SIG-M5 (cell line): Measurements from ENCODE around the gene CNKSR3.
"Not testable (repeated sequence)": the region's sequence is repeated elsewhere in the genome, so short reads cannot be mapped to it uniquely, and the experiment has no call there.

Experiments used
- DNase-seq: peaks from one replicate; lab custom pipeline; 2025; lab: John Stamatoyannopoulos, UW

Gene CNKSR3

DNA sequence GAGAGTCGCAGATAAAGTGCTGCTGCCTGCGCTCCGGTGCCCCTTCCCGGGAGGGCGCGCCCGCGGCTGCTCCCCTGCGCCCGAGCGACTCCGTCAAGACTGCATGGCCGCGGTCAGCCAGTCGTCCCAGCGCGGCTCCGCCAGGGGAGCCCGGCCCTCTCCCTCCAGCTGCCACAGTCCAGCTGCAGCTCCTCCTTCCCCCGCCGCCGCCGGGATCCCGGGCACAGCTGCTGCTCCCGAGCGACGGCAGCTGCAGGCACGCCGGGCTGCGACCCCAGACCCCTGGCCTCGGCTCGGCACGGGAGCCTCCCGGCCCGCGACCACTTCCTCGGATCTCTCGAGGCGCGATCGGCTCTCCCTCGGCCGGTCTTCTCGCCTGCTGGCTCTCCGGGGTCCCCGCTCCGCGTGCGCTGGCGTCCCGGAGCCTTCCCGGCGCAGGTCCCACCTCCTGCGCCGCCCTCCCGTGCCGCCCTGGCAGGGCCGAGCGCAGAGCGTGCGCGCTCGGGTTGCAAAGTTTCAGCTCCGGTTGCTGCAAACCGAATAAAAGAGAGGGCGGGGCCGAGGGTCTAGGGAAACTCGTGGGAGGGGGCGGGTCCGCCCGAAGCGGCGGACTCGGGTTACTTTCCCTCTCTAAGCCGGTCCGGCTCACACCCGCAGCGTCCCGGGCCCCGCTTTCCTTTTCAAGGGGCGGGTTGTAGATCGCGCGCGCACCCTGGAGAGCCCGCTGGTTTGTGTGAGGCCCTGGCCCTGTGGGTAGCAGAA, at the start of gene CNKSR3:
Gene CNKSR3, minus strand, starts transcription at position 542 of the 762 bp plus-strand sequence. CDS start 571 bp downstream, outside the sequence.
- DNase-seq = no peak

DNA sequence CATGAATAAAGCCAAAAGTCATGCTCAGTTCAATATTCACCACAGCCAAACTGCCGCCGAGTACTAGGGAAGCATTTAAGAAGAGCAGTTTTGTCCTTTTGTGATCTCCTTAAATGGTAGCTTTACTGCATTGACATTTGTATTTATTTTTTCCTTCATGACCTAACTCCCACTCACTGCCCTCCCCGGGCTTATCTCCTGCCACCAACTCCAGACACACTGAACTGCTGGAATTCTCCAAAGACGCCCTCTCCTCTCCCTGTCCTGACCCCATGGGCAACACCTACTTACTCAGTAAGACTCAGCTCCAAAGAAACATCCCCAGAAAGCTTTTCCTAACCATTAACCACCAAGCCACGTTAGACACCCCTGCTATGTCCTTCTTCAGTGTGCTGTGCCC, 48.5 kb upstream of the CNKSR3 start:
- DNase-seq = no peak

DNA sequence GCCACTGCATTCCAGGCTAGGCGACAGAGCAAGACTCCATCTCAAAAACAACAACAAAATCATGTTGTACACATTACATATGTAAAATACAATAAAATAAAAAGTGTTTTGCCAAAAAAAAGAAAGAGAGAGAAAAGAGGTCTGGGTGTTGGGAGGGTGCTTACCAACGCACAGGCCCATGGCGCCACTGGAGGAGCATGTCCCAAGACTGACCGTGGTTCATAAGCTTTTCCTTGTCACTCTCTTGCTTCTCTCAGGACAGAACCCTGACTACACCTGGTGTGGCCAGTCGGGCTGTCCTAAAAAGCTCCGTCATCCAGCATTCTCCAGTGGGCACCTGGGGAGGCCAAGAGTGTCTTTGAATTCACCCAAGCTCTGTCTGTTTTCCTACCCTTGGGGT, 48.0 kb upstream of the CNKSR3 start:
- DNase-seq = no peak

DNA sequence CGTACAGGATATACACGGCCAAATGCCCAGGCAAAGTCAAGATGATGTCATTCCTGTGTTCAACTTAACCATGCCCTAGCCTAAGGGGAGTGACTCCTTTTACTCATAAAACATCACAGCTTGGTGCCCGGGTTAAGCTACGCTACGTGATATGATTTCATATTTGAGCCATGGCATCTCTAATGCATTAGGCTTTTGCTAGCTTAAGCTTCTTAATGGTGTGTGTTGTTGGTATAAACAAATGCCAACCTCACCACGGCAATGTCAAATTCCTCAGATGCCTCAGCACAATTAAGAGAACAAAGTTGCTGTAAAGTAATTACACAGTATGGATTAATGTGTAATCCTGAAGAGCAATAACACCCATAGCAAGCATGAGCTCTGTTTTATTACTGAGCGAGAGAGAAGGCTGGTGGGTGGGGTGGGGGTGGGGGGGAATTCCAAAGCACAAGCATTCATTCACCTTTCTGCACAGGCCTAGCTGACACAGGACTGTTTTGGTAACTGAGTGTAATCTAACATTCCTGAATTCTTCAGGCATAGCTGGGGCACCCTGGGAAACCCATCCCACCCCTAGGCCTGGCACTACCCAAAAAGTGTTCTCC, 44.7 kb upstream of the CNKSR3 start:
- no peak for DNase-seq

DNA sequence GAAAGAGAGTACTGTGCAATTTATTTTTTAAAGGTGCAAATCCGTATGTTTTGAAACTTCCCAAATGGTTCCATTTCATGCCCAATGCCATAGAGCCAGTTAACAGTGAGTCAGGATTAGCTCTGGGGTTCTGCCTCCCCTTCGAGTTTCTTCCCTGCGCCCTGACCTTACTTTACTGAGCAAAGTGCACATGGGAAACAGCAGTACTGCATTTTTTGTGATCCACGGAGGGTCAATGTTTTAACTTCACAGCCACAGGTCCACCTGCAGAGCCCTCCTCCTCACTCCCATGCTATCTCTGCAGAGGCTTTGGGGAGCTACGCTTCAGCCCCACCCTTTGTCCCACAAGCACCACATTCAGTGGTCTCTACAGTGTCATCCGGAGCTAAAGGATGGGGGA, 44.0 kb upstream of the CNKSR3 start:
- DNase-seq = no peak

DNA sequence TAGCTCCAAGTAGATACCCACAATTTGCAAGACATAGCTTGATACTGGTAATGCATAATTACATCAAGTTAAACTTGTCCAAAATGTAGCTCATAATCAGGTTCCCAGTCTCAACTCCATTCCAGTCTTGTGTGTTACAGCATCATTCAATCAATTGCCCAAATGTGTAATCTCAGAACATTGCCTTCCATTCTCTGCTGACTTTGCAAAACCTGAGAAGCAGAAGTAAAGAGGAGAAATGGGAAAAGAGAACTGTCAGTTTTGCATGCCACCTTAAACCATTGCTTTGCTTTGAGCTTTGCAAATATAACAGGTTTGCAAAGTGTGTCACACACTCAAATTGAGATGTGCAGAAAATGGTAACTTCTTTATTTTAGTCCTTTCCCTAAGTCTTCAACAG, 40.3 kb upstream of the CNKSR3 start:
- DNase-seq = no peak

DNA sequence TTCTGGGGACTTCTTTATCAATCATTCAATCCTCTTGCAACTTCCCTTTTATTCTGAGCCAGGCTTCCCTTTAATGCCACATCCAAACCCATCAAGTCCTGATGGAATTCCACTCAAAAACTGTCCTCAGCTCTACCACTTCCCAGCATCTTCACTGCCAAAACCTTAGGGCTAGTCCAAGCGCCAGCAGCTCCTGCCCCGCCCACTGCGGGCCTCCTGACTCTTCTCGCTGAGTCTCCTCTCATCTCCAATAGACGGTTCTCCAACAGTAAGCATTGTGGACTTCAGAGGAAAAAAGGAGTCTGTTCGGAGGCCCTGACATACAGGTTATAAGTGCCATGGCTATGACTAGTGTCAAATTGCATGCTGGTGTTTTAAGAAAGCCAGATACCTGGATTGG, 38.7 kb upstream of the CNKSR3 start:
- no peak for DNase-seq

DNA sequence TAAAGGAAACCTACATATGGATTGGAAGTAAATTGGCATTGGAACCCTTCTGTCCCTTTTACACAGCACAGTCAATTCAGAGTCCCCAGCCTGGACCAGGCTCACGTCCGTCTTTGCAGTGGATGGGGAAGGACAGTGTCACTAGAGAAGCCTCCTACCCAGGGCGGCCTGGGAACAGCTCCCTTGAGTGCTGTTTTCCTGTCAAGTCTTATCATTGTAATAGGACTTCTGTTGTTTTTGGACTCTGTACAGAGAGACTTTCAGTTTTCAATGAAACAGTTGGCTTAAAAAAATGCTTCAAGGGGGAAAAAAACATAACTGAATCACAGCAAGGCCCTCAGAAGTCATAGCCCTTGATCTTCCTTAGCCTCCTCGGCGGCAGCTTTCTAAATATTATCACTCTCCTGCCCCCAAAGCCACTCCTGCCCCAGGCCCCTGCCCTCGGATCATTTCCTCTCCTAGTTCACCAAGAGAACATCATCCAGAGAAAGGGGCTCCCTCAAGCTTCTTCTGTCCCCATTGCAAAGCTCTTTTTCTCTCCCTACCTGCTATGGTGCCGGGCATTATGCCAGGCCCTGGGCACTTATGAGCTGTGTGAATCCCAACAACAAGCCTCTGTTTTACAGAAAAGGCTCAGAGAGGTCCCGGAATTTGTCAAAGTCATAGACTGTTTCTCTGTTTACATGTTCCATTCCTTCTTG, 37.8 kb upstream of the CNKSR3 start:
- no peak for DNase-seq

DNA sequence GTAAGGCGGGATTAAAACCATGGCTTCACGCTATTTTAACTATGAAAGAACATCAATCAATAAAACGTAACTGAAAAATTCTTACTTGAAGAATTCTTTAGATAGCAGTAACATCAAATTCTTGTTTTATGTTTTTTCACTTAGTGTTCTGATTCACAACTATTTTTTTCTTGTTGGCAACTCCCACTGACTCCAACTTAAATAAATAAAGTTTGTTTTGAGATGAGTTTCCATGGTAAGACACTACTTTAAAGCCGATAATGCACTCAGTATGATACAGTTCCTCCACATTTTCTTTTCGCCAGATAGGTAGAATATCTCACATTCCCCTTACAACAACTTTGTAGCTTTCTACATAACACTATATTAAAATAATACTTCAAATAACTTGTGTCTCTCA, 33.1 kb upstream of the CNKSR3 start:
- DNase-seq = no peak

DNA sequence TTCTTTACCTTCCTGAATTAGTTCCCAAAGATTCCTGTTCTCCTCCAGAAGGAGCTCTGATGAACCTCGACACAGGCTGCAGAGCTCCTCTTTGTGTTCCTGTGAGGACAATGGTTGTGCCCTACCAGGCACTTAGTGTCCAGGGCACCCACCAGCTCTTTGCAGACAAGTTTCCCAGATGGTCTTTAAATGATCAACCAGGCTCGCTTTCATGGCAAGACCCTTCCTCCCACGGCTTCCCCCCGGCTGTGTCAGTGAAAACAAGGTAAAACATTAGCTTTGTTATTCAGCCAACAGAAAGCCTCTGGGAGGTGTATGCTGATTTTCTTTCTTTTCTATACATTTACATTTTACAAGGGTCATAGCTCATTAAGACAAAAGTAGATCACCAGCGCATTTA, 32.3 kb upstream of the CNKSR3 start:
- DNase-seq = no peak

DNA sequence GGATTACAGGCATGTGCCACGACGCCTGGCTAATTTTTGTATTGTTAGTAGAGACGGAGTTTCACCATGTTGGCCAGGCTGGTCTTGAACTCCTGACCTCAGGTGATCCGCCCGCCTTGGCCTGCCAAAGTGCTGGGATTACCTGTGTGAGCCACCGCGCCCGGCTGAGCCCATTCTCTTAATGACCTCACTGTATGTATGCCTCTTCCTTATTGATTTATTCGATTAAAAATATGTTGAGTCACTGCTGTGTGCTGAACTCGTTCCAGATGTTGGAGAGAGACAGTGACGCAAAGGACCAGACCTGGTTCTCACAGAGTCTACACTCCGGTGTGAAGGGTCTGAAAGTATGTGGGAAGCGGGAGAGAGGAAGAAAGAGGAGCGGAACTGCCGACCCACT, 31.4 kb upstream of the CNKSR3 start:
- DNase-seq = not testable (repeated sequence)

DNA sequence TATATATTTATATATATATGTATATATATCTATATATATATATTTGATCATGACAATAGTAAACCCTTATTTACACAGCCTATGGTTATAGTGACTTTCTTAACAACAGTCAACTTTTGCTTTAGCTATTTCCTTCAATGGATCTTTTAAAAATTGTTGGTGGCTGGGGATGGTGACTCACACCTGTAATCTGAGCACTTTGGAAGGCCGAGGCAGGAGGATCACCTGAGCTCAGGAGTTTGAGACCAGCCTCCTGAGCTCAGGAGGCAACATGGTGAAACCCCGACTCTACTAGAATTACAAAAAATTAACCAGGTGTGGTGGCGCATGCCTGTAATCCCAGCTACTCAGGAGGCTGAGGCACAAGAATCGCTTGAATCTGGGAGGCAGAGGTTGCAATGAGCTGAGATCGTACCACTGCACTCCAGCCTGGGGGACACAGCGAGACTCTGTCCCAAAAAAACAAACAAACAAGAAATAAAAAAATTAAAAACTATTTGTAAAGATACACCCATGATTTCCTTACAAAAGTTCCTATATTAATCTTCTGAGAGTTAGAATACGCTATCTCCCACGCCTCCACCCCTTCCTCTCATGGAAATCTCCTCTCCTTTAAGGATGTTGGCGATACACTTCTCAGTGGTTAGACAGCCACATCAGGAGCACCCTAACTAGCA, 29.2 kb upstream of the CNKSR3 start:
- DNase-seq = no peak

DNA sequence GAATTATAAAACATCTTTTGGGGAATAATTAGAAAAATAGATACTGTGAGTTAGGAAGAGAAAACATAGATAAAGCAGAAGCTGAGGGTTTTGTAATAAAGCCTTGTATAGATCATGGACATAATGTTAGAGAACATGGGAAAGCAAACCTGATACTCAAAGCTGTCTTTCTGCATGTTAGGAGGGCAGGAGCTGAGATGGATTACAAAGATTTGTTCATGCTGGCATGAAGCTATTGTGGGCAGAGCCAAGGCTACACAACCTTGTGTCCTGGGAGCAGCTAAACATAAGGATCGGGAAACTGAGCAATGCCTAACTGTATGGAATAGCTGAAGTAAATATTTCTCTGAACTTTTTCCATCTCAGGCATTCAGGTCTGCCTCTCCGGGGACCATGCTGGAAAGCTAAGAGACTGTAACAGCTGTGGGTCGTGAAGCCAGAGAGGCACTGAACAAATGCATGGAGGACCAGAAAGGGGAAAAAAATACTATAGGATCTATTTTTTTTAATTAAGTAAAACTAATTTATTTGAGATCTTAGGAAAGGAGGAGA, 28.2 kb upstream of the CNKSR3 start:
- DNase-seq = no peak

DNA sequence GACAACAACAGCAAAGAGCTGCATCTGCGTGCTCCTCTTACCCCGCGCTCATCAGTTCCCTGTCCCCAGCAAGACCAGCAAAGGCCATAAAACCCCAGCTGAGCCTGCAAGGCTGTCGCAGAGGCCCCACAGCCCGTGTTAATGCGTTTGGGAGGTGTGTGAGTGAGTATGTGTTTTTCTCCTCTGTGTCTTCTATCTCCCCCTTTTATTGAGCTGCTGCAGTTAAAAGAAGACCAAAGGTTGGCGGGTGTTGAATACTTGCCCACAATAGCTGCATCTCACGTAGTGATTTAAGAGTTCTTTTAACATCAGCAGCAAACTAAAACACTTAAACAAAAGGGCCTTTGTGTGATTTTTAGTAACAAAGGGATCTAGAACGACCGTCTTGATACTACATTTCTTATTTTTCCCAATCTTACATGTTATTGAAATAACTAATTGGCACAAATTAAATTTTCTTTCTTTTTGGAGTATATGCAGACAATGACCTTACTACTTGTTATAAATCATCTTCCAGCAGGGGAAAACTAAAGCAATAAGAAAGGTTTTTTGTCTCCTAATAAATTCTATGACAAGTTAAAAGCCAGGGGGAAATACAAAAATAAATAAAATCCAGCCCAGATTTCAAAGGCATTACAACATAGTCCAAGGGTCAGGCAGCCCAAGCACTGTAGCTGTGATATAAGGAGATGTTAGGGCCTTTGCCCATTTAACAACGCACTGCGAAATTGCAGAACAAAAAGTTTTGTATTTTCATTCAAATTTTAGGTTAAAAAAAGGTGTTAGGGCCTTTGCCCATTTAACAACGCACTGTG, 27.2 kb upstream of the CNKSR3 start:
- no peak for DNase-seq

DNA sequence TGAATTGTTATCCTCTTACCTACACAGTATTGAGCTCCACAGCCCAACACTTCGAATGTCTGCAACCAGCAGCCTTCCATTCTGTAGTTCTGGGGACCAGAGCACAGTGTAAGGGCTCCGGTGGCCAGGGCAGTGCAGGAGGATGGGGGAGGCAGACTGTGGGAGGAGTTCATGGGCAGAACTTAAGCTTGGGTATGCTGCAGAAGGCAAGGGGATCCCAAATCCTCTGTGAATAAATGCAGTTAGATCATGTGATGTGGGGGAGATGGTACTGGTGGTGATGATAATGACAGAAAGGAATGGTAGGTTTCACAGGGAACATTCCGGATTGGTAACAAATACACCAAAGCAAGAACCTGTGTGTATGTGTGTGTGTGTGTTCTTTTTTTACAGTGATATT, 26.5 kb upstream of the CNKSR3 start:
- no peak for DNase-seq

DNA sequence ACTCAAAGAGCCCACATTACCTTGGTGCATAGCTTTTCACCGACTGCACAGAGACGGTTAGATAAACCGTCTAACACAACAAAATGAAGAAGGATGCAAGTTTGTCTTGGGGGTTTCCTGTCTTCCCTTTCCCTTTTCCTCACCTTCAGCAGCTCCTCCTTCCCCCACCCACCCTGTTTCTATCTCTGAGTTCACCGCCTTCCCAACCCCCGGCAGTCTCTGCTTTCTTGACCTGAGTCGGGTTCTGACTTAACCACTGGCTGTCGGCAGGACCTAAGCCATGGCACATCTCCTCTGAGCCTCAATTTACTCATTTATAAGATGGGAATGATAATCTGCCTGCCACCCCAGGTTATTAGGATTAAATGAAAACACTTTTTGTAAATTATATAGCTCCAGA, 25.8 kb upstream of the CNKSR3 start:
- no peak for DNase-seq

DNA sequence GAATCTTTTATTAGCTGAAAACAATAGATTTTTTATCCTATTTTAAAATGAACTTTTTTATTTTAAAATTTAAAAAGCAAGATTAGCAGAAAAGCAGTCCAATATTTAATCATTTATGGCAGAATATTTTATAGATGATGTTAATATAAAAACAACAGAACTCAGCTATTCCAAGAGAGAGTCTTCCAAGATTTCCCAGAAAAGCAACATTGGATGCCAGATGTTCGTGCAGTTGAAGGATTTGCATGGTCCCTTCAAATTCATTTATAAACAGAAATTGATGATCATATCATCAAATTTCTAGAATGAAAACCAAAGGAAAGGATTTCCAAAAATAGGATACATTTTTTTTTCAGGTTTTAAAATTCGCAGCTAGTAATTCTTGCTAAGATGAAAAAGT, 25.4 kb upstream of the CNKSR3 start:
- no peak for DNase-seq

DNA sequence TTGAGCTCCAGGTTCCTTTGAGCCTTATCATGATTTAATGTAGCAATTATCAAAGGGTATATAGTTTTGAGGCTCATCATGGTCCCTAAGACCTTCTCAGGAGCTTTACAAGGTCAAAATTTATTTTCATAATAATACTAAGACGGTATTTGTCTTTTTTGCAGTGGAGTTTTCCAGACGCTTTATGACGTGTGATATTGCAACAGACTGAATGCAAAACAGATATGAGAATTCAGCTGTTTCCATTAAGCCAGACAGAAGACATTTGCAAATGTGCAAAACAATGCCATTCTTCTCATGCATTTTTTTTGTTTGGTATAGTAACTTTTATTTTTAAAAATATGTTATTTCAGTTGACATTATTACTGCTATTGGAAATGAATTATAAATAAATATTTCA, 24.7 kb upstream of the CNKSR3 start:
- no peak for DNase-seq

DNA sequence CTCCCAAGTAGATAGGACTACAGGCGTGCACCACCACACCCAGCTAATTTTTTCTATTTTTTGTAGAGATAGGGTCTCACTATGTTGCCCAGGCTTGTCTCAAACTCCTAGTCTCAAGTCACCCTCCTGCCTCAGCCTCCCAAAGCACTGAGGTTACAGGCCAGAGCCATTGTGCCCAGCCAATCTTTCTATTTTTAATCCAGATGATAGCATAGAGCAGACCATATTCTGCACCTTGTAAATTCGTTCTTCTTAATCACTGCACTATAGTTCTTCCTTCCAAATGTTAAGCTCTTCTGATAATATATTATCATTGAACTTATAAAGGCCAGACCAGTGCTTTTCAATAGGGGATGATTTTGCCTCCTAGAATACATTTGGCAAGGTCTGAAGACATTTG, 24.0 kb upstream of the CNKSR3 start:
- DNase-seq = no peak

DNA sequence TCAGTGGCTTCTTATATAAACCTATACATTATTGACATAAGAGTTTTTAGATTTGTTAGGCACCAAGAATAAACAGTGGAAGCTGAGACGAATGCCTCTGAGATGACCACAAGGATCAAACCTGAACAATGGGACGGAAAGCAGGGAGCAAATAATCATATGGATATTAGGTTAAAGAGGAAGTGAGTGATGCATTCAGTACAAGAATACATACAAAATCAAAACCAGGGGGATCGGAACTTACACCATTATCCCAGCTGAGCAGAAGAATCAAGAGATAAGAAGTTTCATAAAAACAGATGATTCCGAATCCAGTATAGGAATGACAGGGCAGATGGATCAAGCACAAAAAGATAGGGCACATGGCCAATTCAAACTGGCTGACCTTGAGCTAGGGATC, 21.9 kb upstream of the CNKSR3 start:
- DNase-seq = no peak

DNA sequence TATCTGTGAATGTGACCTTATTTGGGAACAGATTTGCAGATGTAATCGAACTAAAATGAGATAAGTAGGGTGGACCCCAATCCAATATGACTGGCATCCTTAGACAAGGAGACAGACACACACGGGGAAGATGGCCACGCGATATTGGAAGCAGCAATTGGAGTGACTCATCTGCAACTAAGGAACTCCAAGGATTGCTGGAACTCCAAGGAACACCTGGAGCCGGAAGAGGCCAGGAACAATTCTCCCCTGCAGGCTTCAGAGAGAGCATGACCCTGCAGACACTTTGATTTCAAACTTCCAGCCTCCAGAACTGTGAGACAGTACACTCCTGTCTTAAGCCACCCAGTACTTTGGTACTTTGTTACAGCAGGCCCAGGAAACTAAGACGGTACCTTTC, 19.5 kb upstream of the CNKSR3 start:
- no peak for DNase-seq
